T-helper 2 cell treated with Interferon-gamma antibody and Interleukin-4, amounts not matched to agents 100 ng/mL and 5 ng/mL, for 36 hours (primary cell): ENCODE data around the gene ATAD3B. TPM values are rescaled to one million over a fixed set of nuclear protein-coding genes. Genes with fewer than 3 reads are reported as not detected.

ENCODE experiments used
- intact Hi-C: fragments of 100-400 bp; cut with micrococcal nuclease; formaldehyde crosslinking; loops from one replicate; pipeline ENCODE4 v1.15.1; 2023
- total RNA-seq: library from RNA; stranded (reverse); gene quantifications from 2 replicates; pipeline ENCODE4 v1.2.3, GENCODE V29; 2022

The ATAD3B gene
- total RNA-seq, 1 donor from 2014 or later, result 49.2 TPM

DNA sequence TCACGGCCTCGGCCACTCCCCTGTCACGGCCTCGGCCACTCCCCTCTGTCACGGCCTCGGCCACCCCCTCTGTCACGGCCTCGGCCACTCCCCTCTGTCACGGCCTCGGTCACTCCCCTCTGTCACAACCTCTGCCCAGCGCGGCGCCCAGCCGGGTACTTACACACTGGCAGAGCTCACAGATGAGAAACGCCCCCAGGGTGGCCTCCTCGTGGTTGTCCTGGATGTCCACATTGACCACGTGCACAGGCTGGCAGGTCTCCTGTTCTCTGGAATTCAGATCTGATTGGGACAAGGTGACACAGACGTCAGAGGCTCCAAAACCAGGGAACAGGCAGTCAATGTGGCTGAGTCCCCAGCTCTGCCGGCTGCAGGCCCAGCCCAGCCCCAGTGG lies 72.1 kb downstream of the ATAD3B start:
- intact Hi-C loops, result no loop called here

DNA sequence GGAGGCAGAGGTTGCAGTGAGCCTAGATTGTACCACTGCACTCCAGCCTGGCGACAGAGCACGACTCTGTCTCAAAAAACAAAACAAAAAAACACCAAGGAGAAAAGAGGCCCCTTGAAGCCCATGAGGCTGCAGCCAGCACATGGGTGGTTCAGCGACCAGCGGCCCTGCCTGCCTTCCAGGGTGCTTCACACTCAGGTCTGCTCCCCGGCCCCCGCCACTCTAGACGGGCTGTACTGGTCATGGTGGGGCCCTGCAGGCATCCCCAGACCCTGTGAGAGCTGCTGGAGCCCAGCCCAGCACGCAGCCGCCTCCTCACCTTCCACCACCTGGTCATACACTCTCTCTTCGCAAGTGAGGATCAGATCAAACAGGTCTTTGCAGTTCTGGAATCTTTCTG lies 73.0 kb downstream of the ATAD3B start:
- intact Hi-C loops, result no loop called here

Other genes with a start within 250 kb of the ATAD3B start
- gene SDF4, start 239.8 kb upstream of the ATAD3B start, total RNA-seq, result 111 and 112 TPM in 2 replicates
- gene B3GALT6, start 239.5 kb upstream of the ATAD3B start, total RNA-seq, result 27.1 and 27.5 TPM in 2 replicates
- 2.9 and 3.2 TPM in 2 replicates for gene C1QTNF12, start 225.0 kb upstream of the ATAD3B start, total RNA-seq
- 76.0 and 80.4 TPM in 2 replicates for gene UBE2J2, start 197.9 kb upstream of the ATAD3B start, total RNA-seq
- 3.6 and 4.6 TPM in 2 replicates for gene SCNN1D, start 191.3 kb upstream of the ATAD3B start, total RNA-seq
- 66.6 and 67.7 TPM in 2 replicates for gene ACAP3, start 163.8 kb upstream of the ATAD3B start, total RNA-seq
- gene PUSL1, start 163.2 kb upstream of the ATAD3B start, total RNA-seq, result 22.3 and 23.1 TPM in 2 replicates
- gene INTS11, start 147.1 kb upstream of the ATAD3B start, total RNA-seq, result 115 and 116 TPM in 2 replicates
- 20.0 and 20.7 TPM in 2 replicates for gene CPTP, start 147.0 kb upstream of the ATAD3B start, total RNA-seq
- gene TAS1R3, start 140.5 kb upstream of the ATAD3B start, total RNA-seq, result 1.0 and 1.2 TPM in 2 replicates
- 31.5 and 35.4 TPM in 2 replicates for gene DVL1, start 122.3 kb upstream of the ATAD3B start, total RNA-seq
- gene MXRA8, start 113.2 kb upstream of the ATAD3B start, total RNA-seq, result 0.11 TPM in 2 replicates
- gene AURKAIP1, start 96.6 kb upstream of the ATAD3B start, total RNA-seq, result 110 and 112 TPM in 2 replicates
- 111 TPM in 2 replicates for gene CCNL2, start 72.4 kb upstream of the ATAD3B start, total RNA-seq
- gene MRPL20, start 64.5 kb upstream of the ATAD3B start, total RNA-seq, result 123 and 133 TPM in 2 replicates
- gene ANKRD65, start 50.5 kb upstream of the ATAD3B start, total RNA-seq, result not detected in 2 replicates
- 0.27 and 0.68 TPM in 2 replicates for gene VWA1, start 36.1 kb upstream of the ATAD3B start, total RNA-seq
- 0.16 and 0.93 TPM in 2 replicates for gene ATAD3C, start 22.1 kb upstream of the ATAD3B start, total RNA-seq
- gene ATAD3A, start 40.4 kb downstream of the ATAD3B start, total RNA-seq, result 51.9 and 52.4 TPM in 2 replicates
- gene TMEM240, start 68.9 kb downstream of the ATAD3B start, total RNA-seq, result 1.0 and 1.1 TPM in 2 replicates
- gene SSU72, start 103.1 kb downstream of the ATAD3B start, total RNA-seq, result 137 TPM in 2 replicates
- 8.8 and 9.0 TPM in 2 replicates for gene FNDC10, start 128.4 kb downstream of the ATAD3B start, total RNA-seq
- 27.8 and 31.4 TPM in 2 replicates for gene MIB2, start 143.7 kb downstream of the ATAD3B start, total RNA-seq
- gene MMP23B, start 160.4 kb downstream of the ATAD3B start, total RNA-seq, result 0.82 and 2.5 TPM in 2 replicates
- gene CDK11B, start 187.2 kb downstream of the ATAD3B start, total RNA-seq, result 34.9 and 35.6 TPM in 2 replicates
- 53.6 and 54.4 TPM in 2 replicates for gene SLC35E2B, start 221.0 kb downstream of the ATAD3B start, total RNA-seq